H1 (cell line): ENCODE measurements around the gene LSM4. TPM values are rescaled to one million over a fixed set of nuclear protein-coding genes. Genes with fewer than 3 reads are reported as not detected.

Experiments
- BACH1 ChIP-seq: IDR thresholded peaks from 2 replicates; pipeline ENCODE4 v1.6.1; 2012; ENCODE audit warnings: low read length, improper control_type of control experiment
- BCL11A ChIP-seq, 2 experiments: IDR thresholded peaks; one replicate each; pipeline ENCODE4 v1.6.1; 2011; ENCODE audit warnings: low read depth in 2 of 2, low read length in 2 of 2, mild to moderate bottlenecking in 2 of 2
- BRCA1 ChIP-seq: IDR thresholded peaks from 2 replicates; pipeline ENCODE4 v1.6.1; 2012; ENCODE audit warnings: low read depth, low read length, improper control_type of control experiment
- CHD2 ChIP-seq: IDR thresholded peaks from 2 replicates; pipeline ENCODE4 v1.6.1; 2012; ENCODE audit warnings: low read length, improper control_type of control experiment
- CTBP2 ChIP-seq: IDR thresholded peaks from 2 replicates; pipeline ENCODE4 v1.7.0; 2011; ENCODE audit warnings: borderline replicate concordance, mild to moderate bottlenecking, moderate library complexity, mixed read lengths, low read length; ENCODE audit not compliant: insufficient read depth, insufficient read length
- E2F6 ChIP-seq: IDR thresholded peaks from 2 replicates; pipeline ENCODE4 v1.6.1; 2012; ENCODE audit warnings: inconsistent platforms
- EZH2 ChIP-seq: fragments of 200-600 bp; sonication (generic); IDR thresholded peaks from 2 replicates; pipeline ENCODE4 v1.7.1; 2012; ENCODE audit warnings: low read depth, mild to moderate bottlenecking, moderate library complexity, low read length, inconsistent platforms; ENCODE audit not compliant: severe bottlenecking
- KDM1A ChIP-seq: fragments of 200-600, 300-600 bp; sonication (generic); IDR thresholded peaks from 2 replicates; pipeline ENCODE4 v1.7.1; 2016; ENCODE audit warnings: mild to moderate bottlenecking, low read length, borderline replicate concordance
- KDM4A ChIP-seq: IDR thresholded peaks from one replicate; pipeline ENCODE4 v1.7.1; 2012; ENCODE audit warnings: low read depth, mild to moderate bottlenecking, moderate library complexity, low read length, inconsistent platforms; ENCODE audit not compliant: severe bottlenecking
- NRF1 ChIP-seq: IDR thresholded peaks from 2 replicates; pipeline ENCODE4 v1.6.1; 2011; ENCODE audit warnings: mild to moderate bottlenecking, low read depth, low read length, improper control_type of control experiment
- POLR2A ChIP-seq, 2 experiments: IDR thresholded peaks; 1 replicate in 1 of 2; 2 replicates in 1 of 2; pipeline ENCODE4 v1.6.1; 2011; ENCODE audit warnings: low read depth in 2 of 2, low read length in 2 of 2, mild to moderate bottlenecking in 2 of 2; ENCODE audit errors: control extremely low read depth in 1 of 2
- RAD21 ChIP-seq, 2 experiments: IDR thresholded peaks in 1 of 2; conservative IDR thresholded peaks in 1 of 2; 2 replicates each; pipeline ENCODE4 v1.6.1; 2011; ENCODE audit warnings: low read depth in 2 of 2, low read length in 2 of 2, improper control_type of control experiment in 1 of 2, inconsistent platforms in 1 of 2, mild to moderate bottlenecking in 1 of 2, moderate library complexity in 1 of 2
- SIN3A ChIP-seq, 2 experiments: IDR thresholded peaks in 1 of 2; conservative IDR thresholded peaks in 1 of 2; 2 replicates each; pipeline ENCODE4 v1.6.1; 2011 to 2012; ENCODE audit warnings: low read length in 2 of 2, improper control_type of control experiment in 1 of 2, low read depth in 1 of 2, mild to moderate bottlenecking in 1 of 2
- SIX5 ChIP-seq: IDR thresholded peaks from 2 replicates; pipeline ENCODE4 v1.6.1; 2011; ENCODE audit warnings: mild to moderate bottlenecking, low read depth, low read length
- SP1 ChIP-seq: IDR thresholded peaks from 2 replicates; pipeline ENCODE4 v1.6.1; 2011; ENCODE audit warnings: low read depth, low read length
- SP2 ChIP-seq: IDR thresholded peaks from 2 replicates; pipeline ENCODE4 v1.6.1; 2012; ENCODE audit warnings: mild to moderate bottlenecking, low read length, inconsistent platforms
- TAF1 ChIP-seq: IDR thresholded peaks from 2 replicates; pipeline ENCODE4 v1.6.1; 2011; ENCODE audit warnings: mild to moderate bottlenecking, low read depth, low read length
- TAF7 ChIP-seq: optimal IDR thresholded peaks from 2 replicates; pipeline ENCODE3; 2011; ENCODE audit warnings: low read depth, mild to moderate bottlenecking, inconsistent platforms, low read length, moderate library complexity, borderline replicate concordance
- TBP ChIP-seq: IDR thresholded peaks from 2 replicates; pipeline ENCODE4 v1.6.1; 2011; ENCODE audit warnings: low read depth, low read length, improper control_type of control experiment
- polyA plus RNA-seq, 7 experiments: library from polyadenylated mRNA; depleted of rRNA in 3 of 7; stranded (reverse) in 5 of 7; unstranded in 2 of 7; fragments of >200 nt in 5 of 7; fragments of 200-250 nt in 2 of 7; gene quantifications; 1 replicate in 5 of 7; 2 replicates in 1 of 7; 4 replicates in 1 of 7; pipeline versions ENCODE4 v1.2.1 to v1.2.3, GENCODE V29; 2011 to 2013; ENCODE audit warnings: missing spikeins in 2 of 7, mixed read lengths in 2 of 7
- total RNA-seq: library from RNA; stranded (reverse); fragmentation: NEBNext Ultra II Directional; extraction: Animal tissue kit (Norgen Biotek cat#: 25700); gene quantifications from 2 replicates; pipeline ENCODE4 v1.2.1, GENCODE V29; 2021
- TF ChIP-seq, protein P1 (sequence below), 3 experiments: IDR thresholded peaks; 1 replicate in 2 of 3; 2 replicates in 1 of 3; pipeline versions ENCODE4 v1.5.1 to v1.6.1; 2011; ENCODE audit warnings: low read length in 3 of 3, mild to moderate bottlenecking in 3 of 3, inconsistent platforms in 2 of 3, low read depth in 1 of 3, moderate library complexity in 1 of 3; ENCODE audit not compliant: insufficient read depth in 1 of 3; ENCODE audit errors: control extremely low read depth in 1 of 3
- TF ChIP-seq, protein P2 (sequence below): IDR thresholded peaks from 2 replicates; pipeline ENCODE4 v1.6.1; 2012; ENCODE audit warnings: inconsistent platforms

Gene LSM4
- total and polyA plus RNA-seq, 2 of the 8 experiments (the other 6 are each of a cell fraction or from before 2014, with no cell fraction given), result 302 to 319 TPM

DNA sequence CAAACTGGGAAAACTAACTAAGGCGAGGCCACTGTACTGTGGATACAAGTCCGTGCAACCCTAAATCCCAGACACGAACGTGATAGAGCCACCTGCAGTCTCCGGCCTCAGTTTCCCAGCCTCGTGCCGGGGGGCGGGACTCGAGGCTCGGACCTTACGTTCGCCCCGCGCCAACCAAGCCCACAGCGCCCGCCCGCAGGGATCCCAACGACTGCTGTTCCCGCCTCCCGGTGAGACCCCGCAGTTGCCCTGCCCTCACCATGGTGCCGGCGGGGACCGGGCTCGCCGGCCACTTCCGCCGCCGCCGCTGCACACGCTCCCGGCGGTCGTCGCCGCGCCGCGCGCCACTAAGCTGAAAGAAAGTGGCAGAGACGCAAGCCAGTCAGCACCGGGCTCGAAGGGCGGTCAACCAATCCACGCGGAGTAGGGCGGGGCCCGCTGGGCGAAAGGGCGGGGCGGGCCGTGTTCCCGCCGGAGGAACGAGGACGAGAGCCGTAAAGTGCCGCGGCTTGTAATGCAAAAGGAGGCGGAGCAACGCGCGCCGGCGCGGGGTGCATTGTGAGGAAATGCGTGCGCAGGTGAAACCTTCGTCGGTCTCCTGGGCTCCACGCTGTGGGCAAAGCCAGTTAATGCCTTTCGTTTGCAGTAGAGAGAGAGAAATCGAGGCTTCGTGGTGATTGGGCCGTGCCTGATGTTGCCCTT, at the start of gene LSM4 (continued):
- TF ChIP-seq BRCA1 (no peak), RAD21 (IDR thresholded peaks at IDR 0.05 in 1 of 2, conservative IDR thresholded peaks at IDR 0.05 in 1 of 2; ENCODE audit: low read depth in 2 of 2, low read length in 2 of 2) (peak; percentile 47 to 49), TAF7 (peak; percentile 71), CHD2 (peak; percentile 87), TAF1 (peak; percentile 77), KDM1A (no peak), SIX5 (no peak), SP1 (peak; percentile 94), EZH2 (no peak), E2F6 (peak; percentile 75), KDM4A (peak; percentile 49), CTBP2 (no peak), SP2 (peak; percentile 66), TBP (peak; percentile 59), BCL11A (IDR thresholded peaks at IDR 0.05; ENCODE audit: low read depth in 2 of 2, low read length in 2 of 2) (no peak), BACH1 (peak; percentile 13; the same call in 1 of the 2 replicates), NRF1 (peak; percentile 78), SIN3A (conservative IDR thresholded peaks at IDR 0.05 in 1 of 2, IDR thresholded peaks at IDR 0.05 in 1 of 2; ENCODE audit: low read depth in 1 of 2, low read length in 2 of 2) (peak in 1 of 2 experiments; percentile 64; a peak in 2 of 4 replicates), POLR2A (IDR thresholded peaks at IDR 0.05; ENCODE audit: control extremely low read depth in 1 of 2, low read depth in 2 of 2, low read length in 2 of 2) (peak; percentile 79 to 84)
- TF ChIP-seq, protein P1, sequence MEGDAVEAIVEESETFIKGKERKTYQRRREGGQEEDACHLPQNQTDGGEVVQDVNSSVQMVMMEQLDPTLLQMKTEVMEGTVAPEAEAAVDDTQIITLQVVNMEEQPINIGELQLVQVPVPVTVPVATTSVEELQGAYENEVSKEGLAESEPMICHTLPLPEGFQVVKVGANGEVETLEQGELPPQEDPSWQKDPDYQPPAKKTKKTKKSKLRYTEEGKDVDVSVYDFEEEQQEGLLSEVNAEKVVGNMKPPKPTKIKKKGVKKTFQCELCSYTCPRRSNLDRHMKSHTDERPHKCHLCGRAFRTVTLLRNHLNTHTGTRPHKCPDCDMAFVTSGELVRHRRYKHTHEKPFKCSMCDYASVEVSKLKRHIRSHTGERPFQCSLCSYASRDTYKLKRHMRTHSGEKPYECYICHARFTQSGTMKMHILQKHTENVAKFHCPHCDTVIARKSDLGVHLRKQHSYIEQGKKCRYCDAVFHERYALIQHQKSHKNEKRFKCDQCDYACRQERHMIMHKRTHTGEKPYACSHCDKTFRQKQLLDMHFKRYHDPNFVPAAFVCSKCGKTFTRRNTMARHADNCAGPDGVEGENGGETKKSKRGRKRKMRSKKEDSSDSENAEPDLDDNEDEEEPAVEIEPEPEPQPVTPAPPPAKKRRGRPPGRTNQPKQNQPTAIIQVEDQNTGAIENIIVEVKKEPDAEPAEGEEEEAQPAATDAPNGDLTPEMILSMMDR (IDR thresholded peaks at IDR 0.05; ENCODE audit: control extremely low read depth in 1 of 3, insufficient read depth in 1 of 3, low read depth in 1 of 3, low read length in 3 of 3), result peak; percentile 33 to 45 (median 39)
- TF ChIP-seq, protein P2, sequence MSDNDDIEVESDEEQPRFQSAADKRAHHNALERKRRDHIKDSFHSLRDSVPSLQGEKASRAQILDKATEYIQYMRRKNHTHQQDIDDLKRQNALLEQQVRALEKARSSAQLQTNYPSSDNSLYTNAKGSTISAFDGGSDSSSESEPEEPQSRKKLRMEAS, result peak; percentile 69
